ENCODE results near the gene SH3BP1.

Gene SH3BP1

DNA sequence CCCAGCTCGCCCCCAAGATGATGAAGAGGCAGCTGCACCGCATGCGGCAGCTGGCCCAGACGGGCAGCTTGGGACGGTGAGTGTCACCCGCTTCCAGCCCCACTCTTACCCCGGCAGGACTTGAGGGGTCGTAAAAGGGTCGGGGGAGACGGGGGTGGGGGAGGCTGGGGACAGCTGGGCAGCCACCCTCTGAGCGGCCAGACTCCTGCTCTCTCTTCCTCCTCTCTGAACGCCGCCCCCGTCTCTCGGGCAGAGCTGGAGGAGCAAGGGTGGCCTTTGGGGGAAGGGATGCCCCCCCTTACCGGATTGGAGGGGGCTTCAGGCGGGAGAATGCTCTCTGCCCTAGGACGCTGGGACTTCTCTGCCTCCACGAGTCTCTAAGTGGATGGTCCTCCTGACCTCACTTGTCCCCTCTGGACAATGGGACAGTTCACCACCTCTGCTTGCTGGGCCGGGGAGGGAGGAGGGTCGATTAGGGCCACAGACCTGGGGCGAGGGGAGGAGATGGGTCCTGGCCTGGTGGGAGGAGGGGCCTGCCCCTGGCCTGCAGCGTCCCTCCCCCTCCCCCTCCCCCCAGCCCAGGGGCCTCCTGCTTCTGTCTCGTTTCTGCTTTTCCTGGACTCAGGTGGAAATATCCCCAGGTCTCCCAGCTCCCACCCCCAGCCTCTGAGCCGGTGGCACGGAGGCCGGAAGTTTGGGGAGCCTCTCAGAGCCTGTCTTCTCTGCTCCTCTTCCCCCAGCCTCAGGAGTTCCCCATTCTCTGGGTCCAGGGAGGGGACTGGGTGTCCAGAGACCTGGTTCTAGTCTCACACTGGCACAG is 512 bp downstream of the SH3BP1 start:
- peak overlapping the region; percentile 62 for H3K4me3 ChIP-seq (ENCODE audit: control insufficient read depth, low read depth, low read length)
- DNase-seq (ENCODE audit: low read depth) = no peak
- TF ChIP-seq, protein P1, sequence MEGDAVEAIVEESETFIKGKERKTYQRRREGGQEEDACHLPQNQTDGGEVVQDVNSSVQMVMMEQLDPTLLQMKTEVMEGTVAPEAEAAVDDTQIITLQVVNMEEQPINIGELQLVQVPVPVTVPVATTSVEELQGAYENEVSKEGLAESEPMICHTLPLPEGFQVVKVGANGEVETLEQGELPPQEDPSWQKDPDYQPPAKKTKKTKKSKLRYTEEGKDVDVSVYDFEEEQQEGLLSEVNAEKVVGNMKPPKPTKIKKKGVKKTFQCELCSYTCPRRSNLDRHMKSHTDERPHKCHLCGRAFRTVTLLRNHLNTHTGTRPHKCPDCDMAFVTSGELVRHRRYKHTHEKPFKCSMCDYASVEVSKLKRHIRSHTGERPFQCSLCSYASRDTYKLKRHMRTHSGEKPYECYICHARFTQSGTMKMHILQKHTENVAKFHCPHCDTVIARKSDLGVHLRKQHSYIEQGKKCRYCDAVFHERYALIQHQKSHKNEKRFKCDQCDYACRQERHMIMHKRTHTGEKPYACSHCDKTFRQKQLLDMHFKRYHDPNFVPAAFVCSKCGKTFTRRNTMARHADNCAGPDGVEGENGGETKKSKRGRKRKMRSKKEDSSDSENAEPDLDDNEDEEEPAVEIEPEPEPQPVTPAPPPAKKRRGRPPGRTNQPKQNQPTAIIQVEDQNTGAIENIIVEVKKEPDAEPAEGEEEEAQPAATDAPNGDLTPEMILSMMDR (IDR thresholded peaks at IDR 0.05; ENCODE audit: control insufficient read depth, insufficient read depth, low read depth, low read length, missing control alignments) = no peak

DNA sequence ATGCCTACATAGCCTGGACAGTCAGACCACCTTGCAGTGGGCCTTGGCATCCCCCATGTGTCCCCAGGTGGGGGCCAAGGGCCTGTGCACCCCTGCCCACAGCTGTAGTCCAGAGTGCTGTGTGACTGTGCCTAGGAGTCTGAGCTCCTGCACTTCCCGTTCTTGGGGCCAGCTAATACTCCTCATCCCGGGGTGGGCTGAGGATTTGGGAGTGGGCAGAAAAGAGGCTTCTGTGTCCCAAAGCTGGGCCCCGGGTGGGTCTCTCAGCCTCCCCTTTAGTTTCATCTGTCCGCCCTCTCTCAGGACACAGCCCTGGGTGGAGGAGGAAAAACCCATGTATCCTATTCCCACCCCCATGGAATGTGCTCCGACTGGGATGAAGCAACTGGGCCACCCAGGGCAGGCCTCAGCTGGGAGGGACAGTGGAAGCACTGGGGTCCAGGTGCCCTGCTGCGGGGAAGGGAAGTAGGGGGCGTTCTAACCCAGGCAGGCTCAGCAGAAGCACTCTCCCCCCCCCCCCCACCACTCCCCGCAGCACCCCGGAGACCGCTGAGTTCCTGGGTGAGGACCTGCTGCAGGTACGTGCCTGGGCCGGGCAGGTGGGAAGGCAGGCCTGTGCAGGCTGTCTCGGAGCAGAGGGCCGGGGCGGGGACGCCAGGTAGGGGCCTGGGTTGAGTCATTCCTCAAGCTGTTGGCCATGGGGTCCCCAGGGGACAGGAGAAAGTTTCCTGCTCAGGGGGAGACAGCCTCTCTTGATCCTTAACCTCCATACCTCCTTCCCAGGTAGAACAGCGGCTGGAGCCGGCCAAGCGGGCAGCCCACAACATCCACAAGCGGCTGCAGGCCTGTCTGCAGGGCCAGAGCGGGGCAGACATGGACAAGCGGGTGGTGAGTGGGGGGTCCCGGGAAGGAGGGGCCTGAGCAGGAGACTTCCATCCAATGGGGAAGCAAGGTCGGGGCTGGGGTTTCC is 1.4 kb downstream of the SH3BP1 start:
- TF ChIP-seq, protein P1 (IDR thresholded peaks at IDR 0.05; ENCODE audit: control insufficient read depth, insufficient read depth, low read depth, low read length, missing control alignments) = no peak
- H3K4me3 ChIP-seq (ENCODE audit: control insufficient read depth, low read depth, low read length) = peak overlapping the region; percentile 62
- DNase-seq (ENCODE audit: low read depth) = no peak

DNA sequence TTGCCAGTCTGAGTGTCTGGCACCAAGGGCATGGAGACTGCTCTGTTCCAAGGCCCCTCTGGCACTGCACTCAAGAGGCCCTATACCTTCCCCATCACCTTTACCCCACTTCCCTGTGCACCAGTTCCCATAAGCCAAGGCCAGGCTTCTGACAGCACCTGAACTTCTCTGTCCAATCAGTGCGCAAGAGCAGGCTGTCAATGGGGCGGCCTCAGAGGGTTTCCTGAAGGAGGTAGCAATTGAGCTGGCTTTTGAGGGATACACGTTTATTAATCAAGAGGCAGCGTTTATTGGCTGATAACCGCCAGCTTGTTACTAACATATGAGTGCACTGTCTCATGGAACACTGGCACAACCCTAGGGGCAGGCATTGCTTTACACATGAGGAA is 2.1 kb downstream of the SH3BP1 start:
- H3K4me3 ChIP-seq (ENCODE audit: control insufficient read depth, low read depth, low read length) = no peak overlapping the region
- TF ChIP-seq, protein P1 (IDR thresholded peaks at IDR 0.05; ENCODE audit: control insufficient read depth, insufficient read depth, low read depth, low read length, missing control alignments) = no peak
- DNase-seq (ENCODE audit: low read depth) = no peak

DNA sequence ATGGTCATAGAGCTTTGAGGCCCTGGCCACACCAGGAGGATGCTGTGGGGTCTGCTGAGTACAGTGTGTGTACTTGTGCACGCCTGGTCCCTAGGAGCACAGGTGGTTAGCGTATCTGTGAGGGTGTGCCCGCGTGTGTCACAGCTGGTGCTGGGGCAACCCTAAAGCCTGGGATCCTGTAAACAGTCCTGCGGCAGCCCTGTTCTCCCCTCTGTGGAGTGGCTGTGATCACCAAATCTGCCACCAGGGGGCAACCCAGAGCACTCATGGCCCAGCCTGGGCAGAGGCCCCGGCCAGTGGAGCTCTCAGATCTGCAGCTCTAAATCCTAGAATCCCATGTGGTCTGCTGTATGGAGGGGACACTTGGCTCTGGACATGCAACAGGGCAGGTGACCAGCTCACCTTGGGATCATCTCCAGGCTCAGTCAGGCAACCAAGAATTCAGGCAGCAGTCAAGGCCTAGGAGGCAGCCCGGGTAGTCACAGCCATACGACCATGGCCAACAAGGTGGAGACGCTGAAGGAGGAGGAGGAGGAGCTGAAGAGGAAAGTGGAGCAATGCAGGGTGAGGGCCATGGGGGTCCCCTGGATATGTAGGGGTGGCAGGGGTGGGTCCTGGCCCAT is 3.9 kb downstream of the SH3BP1 start:
- H3K4me3 ChIP-seq (ENCODE audit: control insufficient read depth, low read depth, low read length) = no peak overlapping the region

DNA sequence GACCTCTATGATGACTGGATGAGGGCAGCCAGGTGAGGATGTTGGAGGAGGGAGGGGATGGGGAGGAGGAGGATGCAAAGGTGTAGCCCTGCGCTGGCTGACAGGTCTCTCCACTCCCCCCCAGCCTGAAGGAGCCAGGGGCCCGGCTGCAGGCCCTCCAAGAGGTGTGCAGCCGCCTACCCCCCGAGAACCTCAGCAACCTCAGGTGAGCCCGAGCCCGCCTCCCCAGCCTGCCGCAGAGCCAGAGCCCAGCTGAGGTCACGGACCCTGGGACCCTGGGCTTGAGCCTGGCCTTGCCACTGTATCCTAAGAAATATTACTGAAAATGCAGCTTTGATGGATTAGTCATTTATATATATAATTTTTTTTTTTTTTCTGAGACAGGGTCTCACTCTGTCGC is 7.8 kb downstream of the SH3BP1 start:
- TF ChIP-seq, protein P1 (IDR thresholded peaks at IDR 0.05; ENCODE audit: control insufficient read depth, insufficient read depth, low read depth, low read length, missing control alignments) = no peak

More for the DNA sequence above, 3.9 kb downstream of the SH3BP1 start:
- no peak for DNase-seq (ENCODE audit: low read depth)
- TF ChIP-seq, protein P1 (IDR thresholded peaks at IDR 0.05; ENCODE audit: control insufficient read depth, insufficient read depth, low read depth, low read length, missing control alignments) = peak; percentile 94

DNA sequence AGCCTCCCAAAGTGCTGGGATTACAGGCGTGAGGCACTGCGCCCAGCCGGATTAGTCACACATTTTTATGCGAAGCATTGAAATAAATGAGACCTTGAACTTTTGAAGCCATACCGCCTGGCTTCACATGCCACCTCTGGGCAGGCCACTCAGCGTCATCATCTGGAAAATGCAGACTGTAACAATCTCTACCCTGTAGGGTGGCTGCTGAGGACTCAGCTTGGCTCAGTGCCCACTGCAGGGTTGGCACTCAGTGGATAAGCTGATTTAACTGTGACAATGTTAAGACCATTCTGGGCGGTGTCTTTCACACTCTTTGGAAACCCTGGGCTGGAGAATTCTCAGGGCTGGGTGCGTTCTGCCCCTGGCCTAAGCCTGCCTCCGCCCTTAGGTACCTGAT is 8.5 kb downstream of the SH3BP1 start:
- no peak for DNase-seq (ENCODE audit: low read depth)
- H3K4me3 ChIP-seq (ENCODE audit: control insufficient read depth, low read depth, low read length) = no peak overlapping the region
- TF ChIP-seq, protein P1 (IDR thresholded peaks at IDR 0.05; ENCODE audit: control insufficient read depth, insufficient read depth, low read depth, low read length, missing control alignments) = no peak

More for the DNA sequence above, 7.8 kb downstream of the SH3BP1 start:
- no peak for DNase-seq (ENCODE audit: low read depth)
- no peak overlapping the region for H3K4me3 ChIP-seq (ENCODE audit: control insufficient read depth, low read depth, low read length)
